ENCODE measurements around the gene COA5.

DNA sequence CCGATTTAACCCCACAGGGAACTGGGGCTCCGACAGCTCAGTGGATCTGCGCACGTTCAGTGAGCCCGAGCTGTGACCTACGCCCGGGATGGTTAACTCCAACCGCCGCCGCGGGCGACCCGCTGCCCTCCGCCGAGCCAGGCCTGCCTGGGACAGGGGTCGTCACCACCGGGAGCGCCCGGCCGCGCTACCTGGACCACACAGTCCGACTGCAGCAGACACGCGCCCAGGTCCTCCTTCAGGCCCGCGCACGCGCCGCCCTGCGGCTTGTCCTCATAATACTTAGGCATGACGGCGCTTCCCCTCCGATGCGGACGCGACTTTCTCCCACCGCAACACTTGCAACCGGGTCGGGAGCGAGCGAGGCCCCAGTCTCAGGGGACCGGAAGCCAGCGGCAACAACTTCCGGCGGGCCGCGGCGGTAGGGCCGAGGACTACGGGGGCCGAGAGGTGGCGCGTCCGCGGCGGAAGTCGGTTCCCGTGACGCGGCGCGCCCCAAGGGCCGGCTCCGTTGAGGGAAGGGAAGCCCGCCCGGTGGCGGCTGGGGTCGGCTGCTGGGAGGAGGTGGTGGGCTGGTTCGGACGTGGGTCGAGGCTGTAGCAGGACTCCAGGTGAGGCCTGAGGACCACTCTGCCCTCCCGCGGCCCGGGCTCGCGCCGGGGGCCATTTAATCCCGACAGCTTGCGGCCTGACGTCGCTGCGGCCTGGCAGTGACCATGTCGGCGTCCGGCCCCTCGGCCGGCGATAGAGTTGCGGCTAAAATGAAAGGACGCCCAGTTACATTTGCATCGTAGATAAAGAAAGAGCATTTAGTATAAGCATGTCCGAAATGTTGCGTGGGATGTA, at the start of gene COA5, which contains the start of gene UNC50:
- TF ChIP-seq YY1 (IDR thresholded peaks at IDR 0.05; ENCODE audit: insufficient read depth, insufficient read length) (no peak), ZNF274 (IDR thresholded peaks at IDR 0.05; ENCODE audit: low read depth, low read length) (no peak)
